Mesenchymal stem cell (in vitro differentiated cells and primary cell): Measurements from ENCODE around the gene NET1.

Experiments
- DNase-seq: peaks from one replicate; pipeline ENCODE4 v3.0.0-alpha.2; 2013
- H2AFZ ChIP-seq: one replicate; pipeline ENCODE4 v1.6.1; 2013; ENCODE audit warnings: low read depth, mild to moderate bottlenecking, control low read depth, inconsistent platforms, low read length, moderate library complexity
- H2AK5ac ChIP-seq: 2 replicates; pipeline ENCODE4 v1.6.1; 2013; ENCODE audit warnings: low read length, moderate library complexity, mild to moderate bottlenecking, inconsistent platforms; ENCODE audit not compliant: severe bottlenecking
- H2BK120ac ChIP-seq: one replicate; pipeline ENCODE4 v1.6.1; 2013; ENCODE audit warnings: low read depth, mild to moderate bottlenecking, inconsistent platforms, low read length, moderate library complexity
- H2BK12ac ChIP-seq, 2 experiments: one replicate each; pipeline ENCODE4 v1.6.1; 2013; ENCODE audit warnings: inconsistent platforms in 2 of 2, low read length in 2 of 2, mild to moderate bottlenecking in 2 of 2, moderate library complexity in 2 of 2, control low read depth in 1 of 2
- H2BK15ac ChIP-seq: one replicate; pipeline ENCODE4 v1.6.1; 2013; ENCODE audit warnings: mild to moderate bottlenecking, low read depth, inconsistent platforms; ENCODE audit not compliant: poor library complexity, severe bottlenecking
- H2BK5ac ChIP-seq: 2 replicates; pipeline ENCODE4 v1.6.1; 2013; ENCODE audit warnings: low read depth, mild to moderate bottlenecking, low read length, control low read depth, inconsistent platforms; ENCODE audit not compliant: poor library complexity, severe bottlenecking
- H3K14ac ChIP-seq, 2 experiments: one replicate each; pipeline ENCODE4 v1.6.1; 2013; ENCODE audit warnings: inconsistent platforms in 2 of 2, low read length in 2 of 2, control low read depth in 1 of 2, mild to moderate bottlenecking in 1 of 2, moderate library complexity in 1 of 2
- H3K18ac ChIP-seq, 2 experiments: one replicate each; pipeline ENCODE4 v1.6.1; 2013; ENCODE audit warnings: inconsistent platforms in 2 of 2, low read length in 2 of 2, control low read depth in 1 of 2, low read depth in 1 of 2, mild to moderate bottlenecking in 1 of 2
- H3K23ac ChIP-seq, 2 experiments: one replicate each; pipeline ENCODE4 v1.6.1; 2013; ENCODE audit warnings: inconsistent platforms in 2 of 2, low read length in 2 of 2, mild to moderate bottlenecking in 2 of 2, moderate library complexity in 2 of 2, control low read depth in 1 of 2
- H3K27ac ChIP-seq: 2 replicates; pipeline ENCODE4 v1.5.1; 2013; ENCODE audit warnings: mild to moderate bottlenecking, moderate library complexity, low read length, control low read depth, inconsistent platforms; ENCODE audit not compliant: poor library complexity, severe bottlenecking
- H3K27me3 ChIP-seq, 2 experiments: 2 replicates each; pipeline versions ENCODE4 v1.6.1 to v1.7.0; 2013; ENCODE audit warnings: low read length in 2 of 2, mild to moderate bottlenecking in 2 of 2, moderate library complexity in 2 of 2, control low read depth in 1 of 2, inconsistent platforms in 1 of 2; ENCODE audit not compliant: control insufficient read depth in 1 of 2, insufficient read depth in 1 of 2
- H3K36me3 ChIP-seq, 2 experiments: 2 replicates each; pipeline versions ENCODE4 v1.6.1 to v1.7.0; 2013; ENCODE audit warnings: low read length in 2 of 2, control low read depth in 1 of 2, inconsistent platforms in 1 of 2, low read depth in 1 of 2, mild to moderate bottlenecking in 1 of 2; ENCODE audit not compliant: insufficient read depth in 2 of 2, control insufficient read depth in 1 of 2
- H3K4ac ChIP-seq, 2 experiments: one replicate each; pipeline ENCODE4 v1.6.1; 2013; ENCODE audit warnings: inconsistent platforms in 2 of 2, low read length in 2 of 2, mild to moderate bottlenecking in 2 of 2, moderate library complexity in 2 of 2, control low read depth in 1 of 2, low read depth in 1 of 2
- H3K4me1 ChIP-seq: 2 replicates; pipeline ENCODE4 v1.6.1; 2013; ENCODE audit warnings: low read depth, low read length, control low read depth; ENCODE audit not compliant: control insufficient read depth, insufficient read depth
- H3K4me2 ChIP-seq: 2 replicates; pipeline ENCODE4 v1.6.1; 2013; ENCODE audit warnings: low read length, mild to moderate bottlenecking, inconsistent platforms; ENCODE audit not compliant: poor library complexity, severe bottlenecking
- H3K4me3 ChIP-seq, 2 experiments: 2 replicates each; pipeline versions ENCODE4 v1.5.1 to v1.7.0; 2013; ENCODE audit warnings: low read length in 2 of 2, mild to moderate bottlenecking in 2 of 2, control low read depth in 1 of 2, low read depth in 1 of 2; ENCODE audit not compliant: insufficient read depth in 1 of 2
- H3K79me1 ChIP-seq: replicated peaks from 2 replicates; pipeline ENCODE4 v1.6.1; 2013; ENCODE audit warnings: mild to moderate bottlenecking, control low read depth, low read length, inconsistent platforms; ENCODE audit not compliant: poor library complexity, severe bottlenecking
- H3K9ac ChIP-seq: 2 replicates; pipeline ENCODE4 v1.7.0; 2013; ENCODE audit warnings: mild to moderate bottlenecking, low read length, moderate library complexity
- H3K9me3 ChIP-seq: 2 replicates; pipeline ENCODE4 v1.7.0; 2013; ENCODE audit warnings: mild to moderate bottlenecking, low read length; ENCODE audit not compliant: control insufficient read depth
- H4K8ac ChIP-seq: one replicate; pipeline ENCODE4 v1.6.1; 2013; ENCODE audit warnings: inconsistent platforms, mild to moderate bottlenecking, low read length, moderate library complexity
- H4K91ac ChIP-seq: one replicate; pipeline ENCODE4 v1.6.1; 2013; ENCODE audit warnings: mild to moderate bottlenecking, low read length, inconsistent platforms
- WGBS: methylation state at CpG from one replicate; pipeline ENCODE4 v1.1.7; 2013; ENCODE audit warnings: mixed read lengths; 5-methylcytosine and 5-hydroxymethylcytosine counted together

The NET1 gene

GRCh38 chr10:5365928-5366327 lies 46.4 kb upstream of the NET1 start:
- Histone ChIP-seq H3K79me1 (no peaks in the 10 kb centered on the region), H3K4ac (no peak overlapping the region), H2BK12ac (no peak overlapping the region), H3K27me3 (peaks cover 31 to 73% of the 10 kb centered on the region in 2 experiments), H3K14ac (no peak overlapping the region), H3K18ac (no peak overlapping the region), H4K91ac (no peak overlapping the region), H4K8ac (no peak overlapping the region), H3K4me3 (no peak overlapping the region), H3K9me3 (no peaks in the 10 kb centered on the region), H2AK5ac (no peak overlapping the region), H3K27ac (no peak overlapping the region), H2BK15ac (no peak overlapping the region), H2BK5ac (no peak overlapping the region), H3K9ac (no peak overlapping the region), H3K23ac (no peak overlapping the region), H2AFZ (no peak overlapping the region), H3K4me2 (no peak overlapping the region), H3K36me3 (no peaks in the 10 kb centered on the region), H2BK120ac (no peak overlapping the region), H3K4me1 (no peaks in the 10 kb centered on the region)
- 53% methylated on average over 5 of the region's 5 CpGs for WGBS
- DNase-seq: no peak

- Histone ChIP-seq H3K18ac (no peak overlapping the region), H2BK120ac (no peak overlapping the region), H3K27me3 (peaks cover 21 to 42% of the 10 kb centered on the region in 2 experiments), H3K79me1 (no peaks in the 10 kb centered on the region), H3K4ac (no peak overlapping the region), H2BK5ac (no peak overlapping the region), H4K91ac (no peak overlapping the region), H4K8ac (no peak overlapping the region), H3K36me3 (no peaks in the 10 kb centered on the region), H3K27ac (no peak overlapping the region), H3K4me1 (peaks cover 8% of the 10 kb centered on the region), H3K4me2 (no peak overlapping the region), H3K9me3 (no peaks in the 10 kb centered on the region), H2BK15ac (no peak overlapping the region), H3K23ac (no peak overlapping the region), H3K14ac (no peak overlapping the region), H3K9ac (no peak overlapping the region), H2BK12ac (no peak overlapping the region), H2AK5ac (no peak overlapping the region), H2AFZ (no peak overlapping the region), H3K4me3 (no peak overlapping the region)
- DNase-seq: no peak
- 95% methylated on average over 15 of the region's 16 CpGs for WGBS
These were observed 42.8 kb upstream of the NET1 start for GRCh38 chr10:5369362-5370158.

- Histone ChIP-seq H3K18ac (no peak overlapping the region), H3K9ac (no peak overlapping the region), H3K14ac (no peak overlapping the region), H3K4me2 (no peak overlapping the region), H2BK15ac (no peak overlapping the region), H3K4ac (no peak overlapping the region), H3K27me3 (peaks cover 13 to 30% of the 10 kb centered on the region in 2 experiments), H3K23ac (no peak overlapping the region), H4K91ac (no peak overlapping the region), H3K27ac (no peak overlapping the region), H3K9me3 (no peaks in the 10 kb centered on the region), H2AFZ (no peak overlapping the region), H2BK12ac (no peak overlapping the region), H3K4me1 (peaks cover 8% of the 10 kb centered on the region), H3K79me1 (no peaks in the 10 kb centered on the region), H3K36me3 (no peaks in the 10 kb centered on the region), H2BK5ac (no peak overlapping the region), H2AK5ac (no peak overlapping the region), H3K4me3 (no peak overlapping the region), H4K8ac (no peak overlapping the region), H2BK120ac (no peak overlapping the region)
- WGBS: 90% methylated on average over 28 of the region's 28 CpGs
- no peak for DNase-seq
These were observed 41.6 kb upstream of the NET1 start for GRCh38 chr10:5370493-5371352.

GRCh38 chr10:5373307-5373706 lies 39.0 kb upstream of the NET1 start:
- no peak overlapping the region for H3K14ac ChIP-seq
- H3K36me3 ChIP-seq: no peaks in the 10 kb centered on the region
- H3K4me3 ChIP-seq: no peak overlapping the region
- H4K8ac ChIP-seq: no peak overlapping the region
- H3K79me1 ChIP-seq: no peaks in the 10 kb centered on the region
- peaks cover 10 to 13% of the 10 kb centered on the region in 2 experiments for H3K27me3 ChIP-seq
- H2BK12ac ChIP-seq: no peak overlapping the region
- H3K9me3 ChIP-seq: no peaks in the 10 kb centered on the region
- no peak overlapping the region for H3K9ac ChIP-seq
- H2BK5ac ChIP-seq: no peak overlapping the region
- no peak overlapping the region for H2BK15ac ChIP-seq
- no peak overlapping the region for H4K91ac ChIP-seq
- no peak for DNase-seq
- H2AFZ ChIP-seq: no peak overlapping the region
- no peak overlapping the region for H3K4me2 ChIP-seq
- H3K23ac ChIP-seq: no peak overlapping the region
- no peak overlapping the region for H2AK5ac ChIP-seq
- no peak overlapping the region for H3K27ac ChIP-seq
- WGBS: 90% methylated on average over 4 of the region's 4 CpGs
- peaks cover 8% of the 10 kb centered on the region for H3K4me1 ChIP-seq
- no peak overlapping the region for H2BK120ac ChIP-seq
- no peak overlapping the region for H3K18ac ChIP-seq
- H3K4ac ChIP-seq: no peak overlapping the region
